Measurements from ENCODE around the gene TFAP2C. TPM values are rescaled to one million over a fixed set of nuclear protein-coding genes. Genes with fewer than 3 reads are reported as not detected.
A peak's percentile ranks its signal among the peaks of the same experiment; 100 is the strongest.

The TFAP2C gene
- total and polyA plus RNA-seq, 9 donors: 0.18 to 7.7 (median 0.66) TPM

- H3K27me3 ChIP-seq: no peaks in the 10 kb centered on the region
- no peak for DNase-seq
Observed at GRCh38 chr20:56628015-56628872, 862 bp upstream of the TFAP2C start.

GRCh38 chr20:56629464-56630085, 469 bp downstream of the TFAP2C start:
- WGBS, 3 donors: 1% methylated on average over 39 of the region's 39 CpGs
- intact Hi-C loops (cut with DNase I): no loop called here
- no peak overlapping the region for H3K27ac ChIP-seq
- DNase-seq: no peak
- no peaks in the 10 kb centered on the region for H3K27me3 ChIP-seq
- H3K36me3 ChIP-seq: no peaks in the 10 kb centered on the region
- peaks cover 7% of the 10 kb centered on the region for H3K4me1 ChIP-seq (ENCODE audit: insufficient read depth)
- no peaks in the 10 kb centered on the region for H3K9me3 ChIP-seq
- no peak for TF ChIP-seq POLR2A (IDR thresholded peaks at IDR 0.05)
- no peak for TF ChIP-seq CTCF (IDR thresholded peaks at IDR 0.05)
- TF ChIP-seq EP300 (IDR thresholded peaks at IDR 0.05): no peak
- H3K4me3 ChIP-seq: peak overlapping the region; percentile 30

More at GRCh38 chr20:56628015-56628872, 862 bp upstream of the TFAP2C start:
- Histone ChIP-seq H3K9me3 (no peaks in the 10 kb centered on the region), H3K36me3 (no peaks in the 10 kb centered on the region), H3K4me1 (ENCODE audit: insufficient read depth) (peaks cover 7% of the 10 kb centered on the region), H3K4me3 (peak overlapping the region; percentile 14), H3K27ac (no peak overlapping the region)
- TF ChIP-seq CTCF (IDR thresholded peaks at IDR 0.05): no peak
- TF ChIP-seq EP300 (IDR thresholded peaks at IDR 0.05): no peak
- no peak for TF ChIP-seq POLR2A (IDR thresholded peaks at IDR 0.05)
- WGBS, 3 donors: 2 to 4% (median 4%) methylated on average over 44 to 48 of the region's 48 CpGs
- intact Hi-C loops (cut with DNase I): no loop called here

- H3K36me3 ChIP-seq: no peaks in the 10 kb centered on the region
- H3K9me3 ChIP-seq: no peaks in the 10 kb centered on the region
- DNase-seq: peak in 2 of 5 donors; percentile 24 to 40
- H3K4me3 ChIP-seq: peak overlapping the region; percentile 30
- no peaks in the 10 kb centered on the region for H3K27me3 ChIP-seq
- no peak overlapping the region for H3K27ac ChIP-seq
- intact Hi-C loops (cut with DNase I): no loop called here
- TF ChIP-seq CTCF (IDR thresholded peaks at IDR 0.05): no peak
- TF ChIP-seq EP300 (IDR thresholded peaks at IDR 0.05): no peak
- no peak for TF ChIP-seq POLR2A (IDR thresholded peaks at IDR 0.05)
- H3K4me1 ChIP-seq (ENCODE audit: insufficient read depth): peaks cover 7% of the 10 kb centered on the region
- WGBS, 3 donors: 1 to 2% (median 1%) methylated on average over 38 of the region's 38 CpGs
Observed at GRCh38 chr20:56630086-56630493, 984 bp downstream of the TFAP2C start.

- H3K36me3 ChIP-seq: no peaks in the 10 kb centered on the region
- TF ChIP-seq POLR2A (IDR thresholded peaks at IDR 0.05) (no peak), CTCF (IDR thresholded peaks at IDR 0.05) (no peak), EP300 (IDR thresholded peaks at IDR 0.05) (no peak)
- DNase-seq: no peak
- intact Hi-C loops (cut with DNase I): no loop called here
- H3K27me3 ChIP-seq: no peaks in the 10 kb centered on the region
- peaks cover 7% of the 10 kb centered on the region for H3K4me1 ChIP-seq (ENCODE audit: insufficient read depth)
- no peak overlapping the region for H3K27ac ChIP-seq
- no peaks in the 10 kb centered on the region for H3K9me3 ChIP-seq
- no peak overlapping the region for H3K4me3 ChIP-seq
- 2 to 3% (median 3%) methylated on average over 65 to 82 of the region's 82 CpGs for WGBS, 3 donors
Observed at GRCh38 chr20:56630506-56631317, 1.6 kb downstream of the TFAP2C start.
